HG03521 (cell line): ENCODE measurements around the gene ELOVL1.

Experiments
- ATAC-seq: cut with Tn5 transposase; IDR thresholded peaks from one replicate; pipeline ENCODE4 v1.9.1; 2021; ENCODE audit warnings: mild to moderate bottlenecking, moderate library complexity; ENCODE audit not compliant: unreplicated experiment

Gene ELOVL1

DNA sequence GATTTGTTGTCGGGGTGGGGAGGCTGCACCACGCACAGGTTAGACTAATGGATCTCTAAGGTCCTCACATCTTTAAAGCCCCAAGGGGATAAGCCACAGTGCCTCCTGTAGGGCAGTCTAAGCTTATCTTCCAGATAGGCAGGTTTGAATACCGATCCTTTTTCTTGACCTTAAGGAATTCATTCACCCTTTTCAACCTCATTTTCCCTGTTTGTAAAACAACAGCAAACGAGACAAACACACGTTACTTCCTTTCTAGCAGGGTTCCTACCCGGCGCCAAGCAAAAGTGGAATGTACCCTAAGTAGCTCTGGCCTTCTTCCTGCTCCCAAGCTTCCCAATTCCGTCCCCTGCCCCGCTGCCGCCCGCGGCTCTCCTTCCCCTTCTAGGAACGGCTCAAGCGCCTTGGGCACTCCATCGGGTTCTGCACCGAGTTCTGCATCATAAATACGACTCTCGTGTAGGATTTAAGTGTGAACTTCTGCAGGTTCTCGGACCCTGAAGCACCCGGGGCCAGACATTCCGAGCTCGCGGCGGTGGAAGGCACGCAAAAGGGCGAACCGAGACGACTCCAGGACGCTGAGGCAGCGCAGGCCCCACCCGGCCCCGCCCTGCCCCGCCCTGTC is 9.6 kb downstream of the ELOVL1 start:
- no peak for ATAC-seq

GRCh38 chr1:43357251-43357650 is 10.6 kb downstream of the ELOVL1 start:
- ATAC-seq, result no peak

DNA sequence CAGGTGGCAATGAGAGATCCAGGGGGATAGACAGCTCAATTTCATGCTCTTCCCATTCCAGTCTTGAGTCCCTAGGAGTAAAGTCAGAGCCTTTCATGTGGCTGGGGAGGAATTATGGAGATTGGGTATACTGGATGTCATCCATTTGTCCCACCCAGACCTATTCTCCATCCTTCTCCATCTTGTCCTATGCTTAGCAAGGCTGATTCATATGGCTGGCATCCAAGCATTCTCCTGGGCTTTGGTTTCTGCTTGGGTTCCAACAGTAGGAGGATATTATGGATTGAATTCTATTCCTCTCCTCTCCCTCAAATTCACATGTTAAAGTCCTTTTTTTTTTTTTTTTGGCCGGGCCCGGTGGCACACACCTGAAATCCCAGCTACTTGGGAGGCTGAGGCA is 12.9 kb downstream of the ELOVL1 start:
- ATAC-seq, result no peak

DNA sequence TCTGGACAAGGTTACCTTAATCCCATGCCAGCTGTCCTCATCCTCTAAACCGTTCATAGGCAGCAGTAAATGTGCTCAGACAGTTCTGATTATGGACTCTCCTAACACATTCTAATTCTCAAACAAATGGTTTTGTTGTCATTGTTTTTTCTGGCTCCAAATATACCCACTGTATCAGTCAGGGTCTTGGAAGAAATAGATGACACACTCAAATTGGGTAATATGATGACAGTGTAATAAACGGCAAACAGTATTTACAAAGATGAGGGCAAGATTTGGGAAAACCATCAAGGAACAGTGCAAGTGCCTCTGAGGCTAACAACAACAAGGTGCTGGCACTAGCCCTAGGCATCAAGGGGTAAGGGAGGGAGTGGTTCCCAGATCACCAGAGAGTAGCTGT is 13.3 kb downstream of the ELOVL1 start:
- no peak for ATAC-seq

DNA sequence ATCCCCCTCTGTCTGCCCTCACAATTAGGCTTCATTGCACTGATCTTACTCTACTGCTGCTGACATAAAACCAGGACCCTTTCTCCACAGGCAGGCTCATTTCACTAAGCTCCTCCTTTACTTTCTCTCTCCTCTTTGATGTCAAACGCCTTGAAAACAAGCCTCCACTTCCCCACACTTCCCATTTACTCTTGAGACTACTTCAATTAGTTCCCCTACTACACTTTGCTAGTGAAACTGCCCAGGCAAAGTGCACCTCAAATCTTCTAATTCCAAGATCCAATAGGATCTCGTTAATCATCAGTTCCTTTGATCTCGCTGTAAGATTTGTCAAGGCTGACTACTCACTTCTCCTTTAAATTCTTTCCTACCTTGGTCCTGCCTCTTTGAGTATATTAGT is 14.9 kb downstream of the ELOVL1 start:
- ATAC-seq, result no peak

DNA sequence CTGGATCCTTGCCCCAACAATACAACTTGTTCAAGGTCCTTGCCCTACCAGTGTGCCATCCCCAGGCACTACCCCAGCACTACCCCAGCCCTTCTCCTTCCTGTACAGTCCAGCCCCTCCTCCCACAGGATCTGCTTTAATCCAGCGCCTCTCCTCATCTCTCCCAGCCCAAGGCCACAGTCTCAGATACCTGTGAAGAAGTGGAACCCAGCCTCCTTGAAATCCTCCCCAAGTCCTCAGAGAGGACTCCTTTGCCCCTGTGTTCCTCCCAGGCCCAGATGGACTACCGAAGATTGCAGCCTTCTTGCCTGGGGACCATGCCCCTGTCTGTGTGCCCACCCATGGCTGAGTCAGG is 15.5 kb downstream of the ELOVL1 start:
- ATAC-seq, result no peak

- ATAC-seq, result no peak
These were observed 16.1 kb downstream of the ELOVL1 start for GRCh38 chr1:43351421-43352350.

DNA sequence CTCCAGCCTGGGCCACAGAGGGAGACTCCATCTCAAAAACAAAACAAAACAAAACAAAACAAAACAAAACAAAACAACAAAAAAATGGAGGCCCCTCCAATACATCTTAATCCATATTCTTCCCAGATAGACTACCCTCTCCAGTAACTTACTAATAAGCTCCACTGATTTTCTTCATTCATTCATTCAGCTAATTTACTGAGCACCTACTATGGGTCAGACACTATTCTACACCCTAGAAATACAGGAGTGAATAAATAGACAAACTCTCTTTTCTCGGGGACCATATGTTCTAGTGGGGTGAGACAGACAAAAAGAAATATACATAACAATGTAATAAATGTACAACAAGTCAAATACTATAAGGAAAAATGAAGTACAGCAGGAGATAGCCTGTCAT is 16.8 kb downstream of the ELOVL1 start:
- no peak for ATAC-seq

GRCh38 chr1:43349594-43350306 is 18.1 kb downstream of the ELOVL1 start:
- ATAC-seq, result no peak

DNA sequence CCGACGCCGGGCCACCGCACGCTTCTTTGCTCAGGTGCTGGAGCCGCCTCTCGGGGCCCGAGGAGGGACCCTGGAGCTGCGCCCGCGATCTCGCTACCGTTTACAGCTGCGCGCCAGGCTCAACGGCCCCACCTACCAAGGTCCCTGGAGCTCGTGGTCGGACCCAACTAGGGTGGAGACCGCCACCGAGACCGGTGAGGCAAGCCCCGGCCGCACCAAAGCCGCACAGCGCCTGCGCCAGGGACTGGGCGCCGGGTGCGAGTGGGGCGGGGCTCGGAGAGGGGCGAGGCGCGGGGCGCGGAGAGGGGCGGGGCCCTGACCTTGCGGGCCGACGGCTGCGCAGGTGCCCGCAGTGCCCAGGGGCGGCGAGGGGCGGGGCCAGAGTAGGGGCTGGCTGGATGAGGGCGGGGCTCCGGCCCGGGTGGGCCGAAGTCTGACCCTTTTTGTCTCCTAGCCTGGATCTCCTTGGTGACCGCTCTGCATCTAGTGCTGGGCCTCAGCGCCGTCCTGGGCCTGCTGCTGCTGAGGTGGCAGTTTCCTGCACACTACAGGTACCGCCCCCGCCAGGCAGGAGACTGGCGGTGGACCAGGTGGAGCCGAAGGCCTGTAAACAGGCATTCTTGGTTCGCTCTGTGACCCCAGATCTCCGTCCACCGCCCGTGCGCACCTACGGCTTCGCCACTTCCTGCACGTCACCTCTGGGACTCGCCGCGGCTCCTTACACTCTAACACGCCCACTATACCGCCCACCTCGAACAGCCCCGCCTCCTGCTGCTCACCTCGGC is 18.8 kb downstream of the ELOVL1 start:
- ATAC-seq, result peak; percentile 63

DNA sequence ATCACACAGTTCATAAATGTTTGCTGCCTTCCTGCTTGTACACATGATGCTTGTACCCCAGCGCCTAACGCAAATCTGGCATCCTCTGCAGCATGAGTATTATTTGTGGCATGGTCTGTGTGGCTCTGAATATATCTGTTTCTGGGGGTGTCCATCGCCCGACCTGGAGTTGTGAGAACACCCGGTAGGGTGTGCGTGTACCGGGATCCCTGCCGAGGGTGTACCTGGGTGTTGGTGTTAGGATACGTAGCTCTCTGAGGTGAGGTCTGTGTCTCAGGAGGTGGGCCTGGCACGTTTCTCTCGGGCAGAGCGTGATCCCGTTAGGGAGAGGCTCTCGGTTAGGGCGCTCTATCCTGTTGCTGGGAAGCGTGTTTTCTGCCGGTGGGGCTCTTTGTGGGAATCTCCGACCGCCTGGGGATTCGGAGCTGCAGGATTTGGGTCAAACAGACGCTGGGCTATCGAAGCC is 19.4 kb downstream of the ELOVL1 start:
- ATAC-seq, result no peak

DNA sequence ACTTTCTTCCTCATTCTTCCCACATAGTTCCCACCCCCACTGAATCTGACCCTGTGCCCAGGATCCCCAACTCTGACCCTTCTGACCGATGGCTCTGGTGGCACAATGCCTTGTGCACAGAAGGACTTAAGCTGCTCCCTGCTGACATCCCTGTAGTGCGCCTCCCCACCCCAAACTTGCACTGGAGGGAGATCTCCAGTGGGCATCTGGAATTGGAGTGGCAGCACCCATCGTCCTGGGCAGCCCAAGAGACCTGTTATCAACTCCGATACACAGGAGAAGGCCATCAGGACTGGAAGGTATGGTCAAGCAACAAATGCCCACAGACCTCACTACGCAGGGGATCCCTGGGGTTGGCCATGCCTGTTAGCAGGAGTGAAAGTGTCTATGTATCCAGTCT is 21.2 kb downstream of the ELOVL1 start:
- ATAC-seq, result no peak

DNA sequence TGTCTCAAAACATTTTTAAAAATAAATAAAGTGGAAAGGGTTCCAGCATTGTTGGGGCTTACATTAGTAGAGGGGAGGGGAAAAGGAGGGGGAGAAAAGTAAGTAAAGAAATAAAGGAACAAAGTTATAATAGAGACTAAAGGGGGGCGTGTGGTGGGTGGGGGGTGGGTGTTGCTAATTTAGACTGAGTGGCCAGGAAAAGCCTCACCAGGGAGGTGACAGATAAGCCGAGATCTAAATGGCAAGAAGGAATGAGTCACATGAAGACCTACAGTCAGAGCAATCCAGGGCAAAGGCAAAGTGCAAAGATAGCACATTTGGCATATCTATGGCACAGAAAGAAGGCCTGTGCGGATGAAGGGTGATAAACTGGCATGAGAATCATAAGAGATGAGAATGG is 22.7 kb downstream of the ELOVL1 start:
- ATAC-seq, result no peak

DNA sequence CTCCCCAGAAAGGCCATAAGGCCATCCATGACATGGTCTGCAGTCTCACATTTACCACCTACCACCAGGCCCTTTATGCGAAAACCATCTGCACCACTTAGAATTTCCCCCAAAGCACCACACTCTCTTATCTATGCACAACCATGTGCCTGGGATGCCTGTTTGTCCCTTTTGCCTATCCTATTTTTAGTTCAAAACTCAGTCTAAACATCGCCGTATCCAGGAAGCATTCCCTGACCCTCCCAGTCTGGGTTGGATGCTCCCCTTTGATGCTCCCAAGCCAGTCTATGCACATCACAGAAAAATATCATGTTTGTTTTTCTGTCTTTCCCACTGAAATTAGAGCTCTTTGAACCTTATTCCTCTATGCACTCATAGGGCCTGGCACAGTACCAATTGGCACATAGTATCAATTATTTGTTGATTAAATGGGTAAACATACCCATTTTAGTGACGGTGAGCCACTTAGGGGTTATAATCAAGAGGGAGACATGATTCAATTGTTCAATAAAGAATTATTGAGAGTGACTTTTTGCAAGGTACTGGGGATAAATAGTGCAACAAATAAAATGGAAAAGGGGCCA is 23.5 kb downstream of the ELOVL1 start:
- no peak for ATAC-seq

DNA sequence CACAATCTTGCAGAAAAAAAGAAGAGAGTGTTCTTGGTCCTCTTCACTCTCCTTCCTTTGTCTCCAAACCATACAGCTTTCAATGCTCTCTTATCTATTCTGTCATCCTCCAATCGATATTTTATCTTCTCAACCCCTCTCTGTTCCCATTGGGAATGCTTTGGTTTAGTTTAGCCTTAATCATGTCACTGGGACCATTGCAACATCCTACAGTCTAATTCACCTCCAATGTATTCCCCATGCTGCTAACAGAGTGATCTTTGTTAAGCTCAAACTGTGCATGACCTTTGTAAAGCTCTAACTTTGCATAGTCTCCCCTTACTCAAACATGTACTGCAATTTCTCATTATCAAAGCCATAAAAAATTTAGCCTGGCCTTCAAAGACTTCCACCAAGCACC is 27.3 kb downstream of the ELOVL1 start:
- no peak for ATAC-seq

DNA sequence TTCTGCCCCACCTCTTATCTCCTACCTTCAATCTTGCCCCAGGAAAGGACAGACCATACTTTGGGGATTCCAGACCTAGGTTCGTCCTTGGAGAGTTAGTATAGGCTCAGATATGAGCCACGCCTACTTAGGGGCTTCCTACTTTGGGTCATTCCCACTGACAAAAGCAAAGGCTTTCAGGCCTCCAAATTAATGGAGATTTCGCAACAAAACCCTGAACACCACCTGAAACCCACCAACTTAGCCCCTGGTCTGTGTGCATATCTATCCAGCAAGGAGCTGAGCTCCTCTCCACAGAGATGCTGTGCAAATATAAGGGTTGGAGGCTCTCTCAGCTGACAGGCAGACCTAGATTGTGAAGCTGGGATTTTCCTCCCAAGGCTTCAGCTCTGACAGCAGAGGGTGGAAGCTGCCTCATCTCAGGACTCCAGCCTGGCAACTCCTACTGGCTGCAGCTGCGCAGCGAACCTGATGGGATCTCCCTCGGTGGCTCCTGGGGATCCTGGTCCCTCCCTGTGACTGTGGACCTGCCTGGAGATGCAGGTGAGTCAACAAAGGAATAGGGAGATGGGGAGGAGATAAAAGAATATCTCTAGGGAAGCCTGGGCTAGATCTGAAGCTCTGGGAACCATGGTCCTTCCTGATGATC is 28.1 kb downstream of the ELOVL1 start:
- ATAC-seq, result no peak

DNA sequence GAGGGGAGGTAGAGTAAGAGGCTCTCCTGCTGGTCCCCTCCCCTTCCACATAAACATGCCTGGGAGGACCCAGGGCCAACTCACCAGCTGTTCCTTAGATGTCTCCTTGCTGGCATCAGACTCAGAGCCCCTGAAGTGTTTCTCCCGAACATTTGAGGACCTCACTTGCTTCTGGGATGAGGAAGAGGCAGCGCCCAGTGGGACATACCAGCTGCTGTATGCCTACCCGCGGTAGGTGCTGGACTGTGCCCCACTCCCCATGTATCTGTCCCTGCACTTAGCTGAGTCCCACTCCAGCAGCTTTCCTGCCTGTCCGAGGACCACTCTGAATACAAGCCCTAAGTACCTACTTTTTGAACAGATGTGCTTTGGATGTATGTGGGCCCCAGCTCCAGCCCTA is 29.8 kb downstream of the ELOVL1 start:
- no peak for ATAC-seq

DNA sequence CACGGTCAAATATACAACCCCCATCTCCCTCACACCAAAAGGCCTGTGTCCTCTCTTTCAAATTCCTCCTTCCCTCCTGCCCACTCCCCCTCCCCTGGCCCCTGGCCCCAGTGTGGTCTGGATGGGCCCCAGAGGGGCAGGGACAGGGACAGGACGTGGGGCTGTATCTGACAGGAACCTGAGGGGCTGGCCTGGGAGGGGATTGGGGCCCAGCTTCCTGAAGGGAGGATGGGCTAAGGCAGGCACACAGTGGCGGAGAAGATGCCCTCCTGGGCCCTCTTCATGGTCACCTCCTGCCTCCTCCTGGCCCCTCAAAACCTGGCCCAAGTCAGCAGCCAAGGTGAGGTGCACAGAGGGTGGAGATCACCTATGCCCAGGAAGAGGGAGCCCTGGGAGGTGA is 30.2 kb downstream of the ELOVL1 start, which contains the start of gene MPL:
Gene MPL (plus strand): TSS at position 231 of the 400 bp plus-strand sequence. CDS start 31 bp downstream, at position 262.
- ATAC-seq, result no peak

DNA sequence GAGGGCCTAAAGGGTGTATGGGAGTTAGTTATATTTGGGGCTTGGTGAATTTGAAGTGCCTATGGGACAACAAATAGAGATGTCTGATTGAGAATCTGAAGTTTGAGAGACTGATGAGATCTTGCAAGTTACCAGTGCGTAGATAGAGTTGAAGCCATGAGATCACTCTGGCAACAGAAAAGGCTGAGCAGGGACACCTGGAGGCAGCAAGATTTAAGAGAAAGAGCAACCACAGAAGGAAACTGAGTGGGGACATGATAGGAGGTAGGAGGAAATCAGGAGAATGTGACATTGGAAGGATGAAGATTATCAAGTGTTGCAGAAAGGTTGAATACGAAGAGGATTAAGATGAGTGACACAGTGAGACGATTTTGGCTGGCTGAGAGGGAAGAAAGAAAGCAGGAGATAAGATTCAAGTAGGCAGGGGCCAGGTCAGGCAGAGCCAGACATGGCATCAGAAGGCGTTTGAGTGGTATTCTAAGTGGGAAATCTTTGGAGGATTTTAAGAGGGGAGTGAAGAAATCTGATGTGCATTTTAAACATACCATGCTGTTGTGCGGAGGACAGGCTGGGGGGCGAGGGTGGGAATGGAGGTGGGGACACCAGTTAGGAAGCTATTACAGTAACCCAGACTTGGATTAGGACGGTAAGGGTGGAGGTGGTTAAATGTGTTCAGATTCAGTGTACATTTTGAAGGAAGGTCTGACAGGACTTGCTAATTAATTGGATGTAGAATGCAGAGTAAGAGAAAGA is 33.2 kb downstream of the ELOVL1 start:
- no peak for ATAC-seq
